MM.1S (cell line): ENCODE measurements around the gene EFHD2.

Experiments used
- DNase-seq: peaks from one replicate; pipeline ENCODE4 v3.0.0-alpha.2; 2015
- H2AFZ ChIP-seq: fragments of 300-600 bp; sonication (generic); 2 replicates; pipeline ENCODE4 v1.6.0; 2016; ENCODE audit warnings: antibody characterized with exemption, low read length
- H3F3A ChIP-seq: fragments of 300-600 bp; sonication (generic); 2 replicates; pipeline ENCODE4 v1.6.1; 2016; ENCODE audit warnings: mild to moderate bottlenecking, antibody characterized with exemption, low read length, moderate library complexity, mixed read lengths; ENCODE audit not compliant: insufficient read depth
- H3K27ac ChIP-seq: fragments of 300-600 bp; sonication (generic); 2 replicates; pipeline ENCODE4 v1.5.1; 2016; ENCODE audit warnings: mild to moderate bottlenecking, low read length
- H3K27me3 ChIP-seq: fragments of 300-600 bp; sonication (generic); replicated peaks from 2 replicates; pipeline ENCODE4 v1.6.0; 2016; ENCODE audit warnings: low read length; ENCODE audit not compliant: insufficient read depth
- H3K36me3 ChIP-seq: fragments of 300-600 bp; sonication (generic); replicated peaks from 2 replicates; pipeline ENCODE4 v1.6.1; 2016; ENCODE audit warnings: mild to moderate bottlenecking, low read length, mixed read lengths; ENCODE audit not compliant: insufficient read depth
- H3K4me1 ChIP-seq: fragments of 300-600 bp; sonication (generic); 2 replicates; pipeline ENCODE4 v1.6.1; 2016; ENCODE audit warnings: low read length, mixed read lengths
- H3K4me2 ChIP-seq: fragments of 300-600 bp; sonication (generic); 2 replicates; pipeline ENCODE4 v1.6.0; 2016; ENCODE audit warnings: low read depth, low read length
- H3K4me3 ChIP-seq: fragments of 300-600 bp; sonication (generic); 2 replicates; pipeline ENCODE4 v1.5.1; 2016; ENCODE audit warnings: low read length, mixed read lengths
- H3K79me2 ChIP-seq: fragments of 300-600 bp; sonication (generic); 2 replicates; pipeline ENCODE4 v1.6.1; 2016; ENCODE audit warnings: mixed run types, low read length, mixed read lengths
- H3K9ac ChIP-seq: fragments of 300-600 bp; sonication (generic); 2 replicates; pipeline ENCODE4 v1.6.1; 2016; ENCODE audit warnings: low read length, mixed read lengths
- H3K9me2 ChIP-seq: fragments of 300-600 bp; sonication (generic); replicated peaks from 2 replicates; pipeline ENCODE4 v1.6.1; 2016; ENCODE audit warnings: mild to moderate bottlenecking, low read length, mixed read lengths; ENCODE audit not compliant: insufficient read depth
- H3K9me3 ChIP-seq: fragments of 300-600 bp; sonication (generic); replicated peaks from 2 replicates; pipeline ENCODE4 v1.6.1; 2016; ENCODE audit warnings: mild to moderate bottlenecking, low read length, mixed read lengths; ENCODE audit not compliant: insufficient read depth
- H4K20me1 ChIP-seq: fragments of 300-600 bp; sonication (generic); 2 replicates; pipeline ENCODE4 v1.6.1; 2016; ENCODE audit warnings: mild to moderate bottlenecking, low read length, moderate library complexity, mixed read lengths; ENCODE audit not compliant: insufficient read depth
- EZH2 ChIP-seq: fragments of 300-600 bp; sonication (generic); optimal IDR thresholded peaks from 2 replicates; pipeline ENCODE3; 2017; ENCODE audit warnings: low read depth, mild to moderate bottlenecking, antibody characterized with exemption, low read length, mixed read lengths
- EZH2phosphoT487 ChIP-seq: fragments of 300-600 bp; sonication (generic); IDR thresholded peaks from 2 replicates; pipeline ENCODE4 v1.6.1; 2018; ENCODE audit warnings: antibody characterized with exemption, low read length
- TF ChIP-seq, protein P1 (sequence below): fragments of 300-600 bp; sonication (generic); IDR thresholded peaks from 2 replicates; pipeline ENCODE4 v1.5.1; 2016; ENCODE audit warnings: antibody characterized with exemption, low read length, mixed read lengths

Gene EFHD2

DNA sequence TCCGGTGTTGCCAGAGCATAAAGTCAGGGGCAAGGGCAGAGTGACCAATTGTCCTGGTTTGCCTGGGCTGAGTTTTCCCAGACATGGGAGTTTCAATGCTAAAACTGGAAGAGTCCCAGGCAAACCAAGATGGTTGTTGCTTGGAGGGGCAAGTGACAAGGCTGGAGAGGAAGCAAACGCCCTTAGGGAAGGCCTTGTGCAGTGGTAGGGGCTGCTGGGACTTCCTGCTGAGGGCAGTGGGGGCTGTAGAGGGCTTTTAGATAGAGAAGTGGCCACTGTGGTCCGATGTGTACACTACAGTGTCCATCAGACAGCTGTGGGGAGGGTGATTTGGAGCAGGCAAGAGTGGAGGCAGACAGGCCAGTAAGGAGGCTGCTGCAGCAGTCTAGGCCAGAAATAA lies 39.9 kb downstream of the EFHD2 start:
- no peak overlapping the region for H2AFZ ChIP-seq
- TF ChIP-seq EZH2, result no peak
- TF ChIP-seq EZH2phosphoT487, result no peak
- TF ChIP-seq, protein P1, sequence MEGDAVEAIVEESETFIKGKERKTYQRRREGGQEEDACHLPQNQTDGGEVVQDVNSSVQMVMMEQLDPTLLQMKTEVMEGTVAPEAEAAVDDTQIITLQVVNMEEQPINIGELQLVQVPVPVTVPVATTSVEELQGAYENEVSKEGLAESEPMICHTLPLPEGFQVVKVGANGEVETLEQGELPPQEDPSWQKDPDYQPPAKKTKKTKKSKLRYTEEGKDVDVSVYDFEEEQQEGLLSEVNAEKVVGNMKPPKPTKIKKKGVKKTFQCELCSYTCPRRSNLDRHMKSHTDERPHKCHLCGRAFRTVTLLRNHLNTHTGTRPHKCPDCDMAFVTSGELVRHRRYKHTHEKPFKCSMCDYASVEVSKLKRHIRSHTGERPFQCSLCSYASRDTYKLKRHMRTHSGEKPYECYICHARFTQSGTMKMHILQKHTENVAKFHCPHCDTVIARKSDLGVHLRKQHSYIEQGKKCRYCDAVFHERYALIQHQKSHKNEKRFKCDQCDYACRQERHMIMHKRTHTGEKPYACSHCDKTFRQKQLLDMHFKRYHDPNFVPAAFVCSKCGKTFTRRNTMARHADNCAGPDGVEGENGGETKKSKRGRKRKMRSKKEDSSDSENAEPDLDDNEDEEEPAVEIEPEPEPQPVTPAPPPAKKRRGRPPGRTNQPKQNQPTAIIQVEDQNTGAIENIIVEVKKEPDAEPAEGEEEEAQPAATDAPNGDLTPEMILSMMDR, result no peak
- H3F3A ChIP-seq, result no peaks in the 10 kb centered on the region

DNA sequence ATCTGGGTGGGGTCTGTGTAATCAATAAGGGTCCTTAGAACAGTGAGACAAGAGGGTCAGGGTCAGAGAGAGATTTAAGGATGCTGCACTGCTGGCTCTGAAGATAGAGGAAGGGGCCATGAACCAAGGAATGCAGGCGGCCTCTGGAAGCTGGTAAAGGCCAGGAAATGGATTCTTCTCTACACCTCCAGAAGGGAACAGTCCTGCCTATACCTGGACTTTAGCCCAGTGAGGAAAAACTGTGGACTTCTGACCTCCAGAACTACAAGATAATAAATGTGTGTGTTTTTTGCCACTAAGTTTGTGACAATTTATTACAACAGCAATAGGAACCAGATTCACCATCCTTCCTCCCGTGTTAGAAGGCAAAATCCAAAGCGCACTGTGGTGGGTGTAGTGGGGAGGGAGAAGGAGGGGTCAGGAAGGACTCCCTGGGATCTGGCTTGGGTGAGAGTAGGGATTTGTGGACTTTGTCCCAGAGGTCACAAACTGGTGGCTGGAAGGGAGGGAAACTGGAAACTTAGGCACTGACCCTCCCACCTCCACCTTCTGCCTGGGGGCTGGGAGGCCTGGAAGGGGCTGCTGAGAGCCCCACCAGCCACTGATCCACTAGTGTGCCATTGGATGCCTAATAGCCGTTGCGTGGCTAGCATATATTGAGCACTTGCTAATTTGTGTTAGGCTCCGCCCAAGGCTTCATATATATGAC lies 41.5 kb downstream of the EFHD2 start:
- Histone ChIP-seq H4K20me1 (no peaks in the 10 kb centered on the region), H3F3A (peaks cover 5% of the 10 kb centered on the region; the same call in 1 of the 2 replicates), H3K4me3 (no peak overlapping the region), H3K27me3 (peaks cover 8% of the 10 kb centered on the region; the same call in 1 of the 2 replicates), H3K9ac (no peak overlapping the region), H3K4me1 (peaks cover 6% of the 10 kb centered on the region; the same call in 1 of the 2 replicates), H3K9me2 (no peaks in the 10 kb centered on the region), H3K79me2 (no peaks in the 10 kb centered on the region), H2AFZ (no peak overlapping the region), H3K4me2 (no peak overlapping the region), H3K36me3 (no peaks in the 10 kb centered on the region), H3K27ac (no peak overlapping the region), H3K9me3 (no peaks in the 10 kb centered on the region)
- TF ChIP-seq EZH2phosphoT487 (no peak), EZH2 (no peak)
- TF ChIP-seq, protein P1, result no peak
- DNase-seq, result no peak

More for the DNA sequence above, 39.9 kb downstream of the EFHD2 start:
- no peaks in the 10 kb centered on the region for H3K9me2 ChIP-seq
- DNase-seq, result no peak
- no peaks in the 10 kb centered on the region for H3K4me1 ChIP-seq
- H3K36me3 ChIP-seq, result no peaks in the 10 kb centered on the region
- H3K4me2 ChIP-seq, result no peak overlapping the region
- no peaks in the 10 kb centered on the region for H3K9me3 ChIP-seq
- H3K27me3 ChIP-seq, result peaks cover 8% of the 10 kb centered on the region; the same call in 1 of the 2 replicates
- no peak overlapping the region for H3K9ac ChIP-seq
- H3K27ac ChIP-seq, result no peak overlapping the region
- no peak overlapping the region for H3K4me3 ChIP-seq
- H4K20me1 ChIP-seq, result no peaks in the 10 kb centered on the region
- H3K79me2 ChIP-seq, result no peaks in the 10 kb centered on the region

DNA sequence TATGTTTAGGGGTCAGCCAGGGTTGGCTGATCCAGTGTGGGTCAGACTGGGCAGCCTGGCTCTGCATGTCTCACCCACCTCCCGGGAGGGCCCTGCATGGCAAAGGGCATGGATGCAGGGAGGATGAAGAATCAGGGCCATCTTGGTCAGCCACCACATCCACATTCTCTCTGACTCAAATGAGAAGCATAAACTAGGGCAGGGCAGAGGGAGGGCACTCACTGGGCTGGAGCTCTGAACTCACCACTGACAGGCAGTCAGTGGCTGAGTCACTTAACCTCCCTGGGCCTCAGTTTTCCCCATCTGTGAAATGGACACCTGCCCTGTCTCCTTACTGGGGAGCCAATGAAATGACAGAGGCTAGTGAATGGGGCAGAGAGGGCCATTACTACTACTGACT lies 42.5 kb downstream of the EFHD2 start:
- H3K4me3 ChIP-seq, result no peak overlapping the region
- H3K36me3 ChIP-seq, result no peaks in the 10 kb centered on the region
- TF ChIP-seq, protein P1, result no peak
- no peak for TF ChIP-seq EZH2phosphoT487
- no peak for TF ChIP-seq EZH2
- peaks cover 3% of the 10 kb centered on the region; the same call in 1 of the 2 replicates for H3K27me3 ChIP-seq
- H3K9me2 ChIP-seq, result no peaks in the 10 kb centered on the region
- DNase-seq, result no peak
- H3K4me1 ChIP-seq, result peaks cover 6% of the 10 kb centered on the region; the same call in 1 of the 2 replicates
- H3F3A ChIP-seq, result peaks cover 5% of the 10 kb centered on the region; the same call in 1 of the 2 replicates
- H3K4me2 ChIP-seq, result no peak overlapping the region
- no peaks in the 10 kb centered on the region for H3K9me3 ChIP-seq
- H3K79me2 ChIP-seq, result no peaks in the 10 kb centered on the region
- no peak overlapping the region for H3K9ac ChIP-seq
- no peak overlapping the region for H2AFZ ChIP-seq
- no peak overlapping the region for H3K27ac ChIP-seq
- H4K20me1 ChIP-seq, result no peaks in the 10 kb centered on the region
